K562 (cell line): ENCODE measurements around the gene ZNF280D. TPM values are rescaled to one million over a fixed set of nuclear protein-coding genes. Genes with fewer than 3 reads are reported as not detected.

Experiments used
- BCL6 ChIP-seq: fragments of 250-450 bp; sonication (Bioruptor Pico); IDR thresholded peaks from 2 replicates; pipeline ENCODE4 v1.4.0; 2020
- ELF2 ChIP-seq: fragments of 250-450 bp; sonication (Bioruptor Pico); IDR thresholded peaks from 2 replicates; pipeline ENCODE4 v1.5.0; 2021; ENCODE audit warnings: mild to moderate bottlenecking
- HDAC8 ChIP-seq: fragments of 450-650 bp; IDR thresholded peaks from 2 replicates; pipeline ENCODE4 v1.6.1; 2016; ENCODE audit warnings: mild to moderate bottlenecking, missing genetic modification characterization, moderate library complexity, missing compliant biosample characterization
- HEY1 ChIP-seq: fragments of 250-450 bp; sonication (Bioruptor Pico); IDR thresholded peaks from 2 replicates; pipeline ENCODE4 v1.5.0; 2020; ENCODE audit warnings: mild to moderate bottlenecking, moderate library complexity, borderline replicate concordance
- KDM1A ChIP-seq, 2 experiments: fragments of 450-650 bp; IDR thresholded peaks; 2 replicates each; pipeline ENCODE4 v1.6.1; 2016; ENCODE audit warnings: mild to moderate bottlenecking in 2 of 2
- NCOA4 ChIP-seq: fragments of 450-650 bp; IDR thresholded peaks from 2 replicates; pipeline ENCODE4 v1.6.1; 2018; ENCODE audit warnings: mild to moderate bottlenecking; ENCODE audit not compliant: partially characterized antibody
- NELFE ChIP-seq: IDR thresholded peaks from 2 replicates; pipeline ENCODE4 v1.6.1; 2011; ENCODE audit warnings: mild to moderate bottlenecking; ENCODE audit not compliant: insufficient read depth, insufficient read length
- NR1H2 ChIP-seq: sonication (generic); formaldehyde crosslinking; IDR thresholded peaks from 2 replicates; pipeline ENCODE4 v1.4.0; 2020; ENCODE audit warnings: mild to moderate bottlenecking, missing genetic modification reagents
- POLR2G ChIP-seq: fragments of 200-400 bp; formaldehyde crosslinking; IDR thresholded peaks from 2 replicates; pipeline ENCODE4 v1.6.1; 2017; ENCODE audit warnings: low read depth, mild to moderate bottlenecking, antibody characterized with exemption, low read length, moderate library complexity
- PTBP1 ChIP-seq: fragments of 200-400 bp; formaldehyde crosslinking; IDR thresholded peaks from 2 replicates; pipeline ENCODE4 v1.6.1; 2017; ENCODE audit warnings: low read depth, low read length
- RAD51 ChIP-seq: fragments of 450-650 bp; IDR thresholded peaks from 2 replicates; pipeline ENCODE4 v1.7.1; 2016; ENCODE audit warnings: low read depth, mild to moderate bottlenecking, borderline replicate concordance
- SNIP1 ChIP-seq: fragments of 450-650 bp; IDR thresholded peaks from 2 replicates; pipeline ENCODE4 v1.7.1; 2017; ENCODE audit warnings: low read depth, mild to moderate bottlenecking
- SPI1 ChIP-seq: IDR thresholded peaks from 2 replicates; pipeline ENCODE4 v1.6.1; 2011; ENCODE audit warnings: low read depth, low read length, control low read depth, borderline replicate concordance
- ZC3H4 ChIP-seq: sonication (generic); formaldehyde crosslinking; IDR thresholded peaks from 2 replicates; pipeline ENCODE4 v1.9.0; 2021; ENCODE audit warnings: missing genetic modification reagents, borderline replicate concordance
- ZFPM2 ChIP-seq: fragments of 250-450 bp; sonication (Bioruptor Pico); IDR thresholded peaks from 2 replicates; pipeline ENCODE4 v1.5.1; 2022; ENCODE audit warnings: mild to moderate bottlenecking
- ZNF212 ChIP-seq: fragments of 450-650 bp; formaldehyde crosslinking; IDR thresholded peaks from 2 replicates; pipeline ENCODE4 v1.4.0; 2020; ENCODE audit warnings: mild to moderate bottlenecking
- ZNF23 ChIP-seq: fragments of 250-450 bp; sonication (Bioruptor Pico); IDR thresholded peaks from 2 replicates; pipeline ENCODE4 v1.4.0; 2020; ENCODE audit warnings: mild to moderate bottlenecking
- ZNF253 ChIP-seq: fragments of 250-450 bp; sonication (Bioruptor Pico); conservative IDR thresholded peaks from 2 replicates; pipeline ENCODE4 v1.6.1; 2021; ENCODE audit warnings: mild to moderate bottlenecking
- ZNF263 ChIP-seq: sonication (generic); formaldehyde crosslinking; IDR thresholded peaks from 2 replicates; pipeline ENCODE4 v1.8.0; 2022; ENCODE audit warnings: mild to moderate bottlenecking, missing genetic modification reagents, borderline replicate concordance
- ZNF75A ChIP-seq: fragments of 450-650 bp; formaldehyde crosslinking; IDR thresholded peaks from 2 replicates; pipeline ENCODE4 v1.4.0; 2020; ENCODE audit warnings: mild to moderate bottlenecking
- ZNF77 ChIP-seq: fragments of 250-450 bp; sonication (Bioruptor Pico); IDR thresholded peaks from 2 replicates; pipeline ENCODE4 v1.5.0; 2020
- ZNF79 ChIP-seq: fragments of 250-450 bp; sonication (Bioruptor Pico); IDR thresholded peaks from 2 replicates; pipeline ENCODE4 v1.4.0; 2020; ENCODE audit warnings: low read depth, mild to moderate bottlenecking, moderate library complexity
- polyA plus RNA-seq, 8 experiments: library from polyadenylated mRNA; depleted of rRNA in 4 of 8; stranded (reverse) in 5 of 8; unstranded in 3 of 8; fragments of >200 nt; fragmentation: Nextera tagmentation in 2 of 8; fragmentation: Illumina TruSeq in 1 of 8; extraction: Ambion mirVana in 2 of 8; extraction: Trizol in 1 of 8; gene quantifications; 2 replicates each; pipeline versions ENCODE4 v1.2.1 to v1.2.3, GENCODE V29; 2011 to 2014; ENCODE audit warnings: inconsistent platforms in 1 of 8, missing spikeins in 1 of 8
- total RNA-seq, 7 experiments: library from RNA; depleted of rRNA in 6 of 7; stranded (reverse); fragments of >200 nt in 6 of 7; fragmentation: Illumina TruSeq in 2 of 7; extraction: Trizol in 2 of 7; gene quantifications; 2 replicates each; pipeline versions ENCODE4 v1.2.1 to v1.2.3, GENCODE V29; 2011 to 2021; ENCODE audit warnings: low replicate concordance in 1 of 7
- TF ChIP-seq, protein P1 (sequence below): fragments of 200-400 bp; formaldehyde crosslinking; IDR thresholded peaks from 2 replicates; pipeline ENCODE4 v1.6.1; 2017; ENCODE audit warnings: mild to moderate bottlenecking, low read depth, low read length, moderate library complexity
- TF ChIP-seq, protein P2 (sequence below): IDR thresholded peaks from 2 replicates; pipeline ENCODE4 v1.6.1; 2016; ENCODE audit warnings: missing genetic modification characterization, missing compliant biosample characterization
- TF ChIP-seq, protein P3 (sequence below): sonication (generic); formaldehyde crosslinking; IDR thresholded peaks from 2 replicates; pipeline ENCODE4 v1.8.1; 2023; ENCODE audit warnings: mild to moderate bottlenecking, missing genetic modification reagents
- TF ChIP-seq, protein P4 (sequence below): fragments of 250-450 bp; sonication (Bioruptor Pico); IDR thresholded peaks from 2 replicates; pipeline ENCODE4 v1.6.1; 2021; ENCODE audit warnings: mild to moderate bottlenecking

Gene ZNF280D
- total and polyA plus RNA-seq, 9 of the 15 experiments (the other 6 are each of a cell fraction or from before 2014, with no cell fraction given), result 8.3 to 21.8 (median 18.4) TPM

DNA sequence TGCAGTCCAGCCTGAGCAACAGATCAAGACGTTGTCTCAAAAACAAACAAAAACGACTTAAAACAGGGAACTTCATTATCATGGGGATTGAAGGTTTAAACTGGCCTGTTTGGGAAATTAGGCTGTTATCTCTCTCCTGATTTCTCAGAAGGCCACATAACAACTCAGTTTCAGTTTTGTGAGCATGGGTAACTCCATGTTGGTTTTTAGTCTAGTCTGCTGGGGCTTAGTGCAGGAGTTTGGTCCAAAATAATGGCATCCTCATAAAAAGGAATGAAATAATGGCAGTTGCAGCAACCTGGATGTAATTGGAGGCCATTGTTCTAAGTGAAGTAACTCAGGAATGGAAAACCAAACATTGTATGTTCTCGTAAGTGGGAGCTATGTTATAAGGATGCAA lies 2.3 kb upstream of the ZNF280D start (continued):
- TF ChIP-seq SNIP1 (no peak), NCOA4 (no peak), ZNF253 (no peak), ZNF75A (peak; percentile 87), KDM1A (IDR thresholded peaks at IDR 0.05) (no peak), SPI1 (no peak), ZC3H4 (CRISPR knock-in tag) (no peak), HEY1 (CRISPR knock-in tag) (0 out of 2 replicates have a peak, but pooled peaks have one; percentile 38), ZFPM2 (CRISPR knock-in tag) (peak; percentile 83; the same call in 1 of the 2 replicates), ZNF79 (CRISPR knock-in tag) (peak; percentile 93), NELFE (no peak), ZNF212 (CRISPR knock-in tag) (peak; percentile 92), HDAC8 (tag) (peak; percentile 88), RAD51 (no peak), POLR2G (no peak), ELF2 (CRISPR knock-in tag) (peak; percentile 85), PTBP1 (no peak), ZNF23 (CRISPR knock-in tag) (peak; percentile 77; the same call in 1 of the 2 replicates), NR1H2 (CRISPR knock-in tag) (no peak), ZNF77 (CRISPR knock-in tag) (no peak), ZNF263 (CRISPR knock-in tag) (no peak), BCL6 (CRISPR knock-in tag) (peak; percentile 89)
- TF ChIP-seq, protein P1, sequence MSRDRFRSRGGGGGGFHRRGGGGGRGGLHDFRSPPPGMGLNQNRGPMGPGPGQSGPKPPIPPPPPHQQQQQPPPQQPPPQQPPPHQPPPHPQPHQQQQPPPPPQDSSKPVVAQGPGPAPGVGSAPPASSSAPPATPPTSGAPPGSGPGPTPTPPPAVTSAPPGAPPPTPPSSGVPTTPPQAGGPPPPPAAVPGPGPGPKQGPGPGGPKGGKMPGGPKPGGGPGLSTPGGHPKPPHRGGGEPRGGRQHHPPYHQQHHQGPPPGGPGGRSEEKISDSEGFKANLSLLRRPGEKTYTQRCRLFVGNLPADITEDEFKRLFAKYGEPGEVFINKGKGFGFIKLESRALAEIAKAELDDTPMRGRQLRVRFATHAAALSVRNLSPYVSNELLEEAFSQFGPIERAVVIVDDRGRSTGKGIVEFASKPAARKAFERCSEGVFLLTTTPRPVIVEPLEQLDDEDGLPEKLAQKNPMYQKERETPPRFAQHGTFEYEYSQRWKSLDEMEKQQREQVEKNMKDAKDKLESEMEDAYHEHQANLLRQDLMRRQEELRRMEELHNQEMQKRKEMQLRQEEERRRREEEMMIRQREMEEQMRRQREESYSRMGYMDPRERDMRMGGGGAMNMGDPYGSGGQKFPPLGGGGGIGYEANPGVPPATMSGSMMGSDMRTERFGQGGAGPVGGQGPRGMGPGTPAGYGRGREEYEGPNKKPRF, result no peak
- TF ChIP-seq, protein P2, sequence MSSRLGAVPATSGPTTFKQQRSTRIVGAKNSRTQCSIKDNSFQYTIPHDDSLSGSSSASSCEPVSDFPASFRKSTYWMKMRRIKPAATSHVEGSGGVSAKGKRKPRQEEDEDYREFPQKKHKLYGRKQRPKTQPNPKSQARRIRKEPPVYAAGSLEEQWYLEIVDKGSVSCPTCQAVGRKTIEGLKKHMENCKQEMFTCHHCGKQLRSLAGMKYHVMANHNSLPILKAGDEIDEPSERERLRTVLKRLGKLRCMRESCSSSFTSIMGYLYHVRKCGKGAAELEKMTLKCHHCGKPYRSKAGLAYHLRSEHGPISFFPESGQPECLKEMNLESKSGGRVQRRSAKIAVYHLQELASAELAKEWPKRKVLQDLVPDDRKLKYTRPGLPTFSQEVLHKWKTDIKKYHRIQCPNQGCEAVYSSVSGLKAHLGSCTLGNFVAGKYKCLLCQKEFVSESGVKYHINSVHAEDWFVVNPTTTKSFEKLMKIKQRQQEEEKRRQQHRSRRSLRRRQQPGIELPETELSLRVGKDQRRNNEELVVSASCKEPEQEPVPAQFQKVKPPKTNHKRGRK (tag), result no peak
- TF ChIP-seq, protein P3, sequence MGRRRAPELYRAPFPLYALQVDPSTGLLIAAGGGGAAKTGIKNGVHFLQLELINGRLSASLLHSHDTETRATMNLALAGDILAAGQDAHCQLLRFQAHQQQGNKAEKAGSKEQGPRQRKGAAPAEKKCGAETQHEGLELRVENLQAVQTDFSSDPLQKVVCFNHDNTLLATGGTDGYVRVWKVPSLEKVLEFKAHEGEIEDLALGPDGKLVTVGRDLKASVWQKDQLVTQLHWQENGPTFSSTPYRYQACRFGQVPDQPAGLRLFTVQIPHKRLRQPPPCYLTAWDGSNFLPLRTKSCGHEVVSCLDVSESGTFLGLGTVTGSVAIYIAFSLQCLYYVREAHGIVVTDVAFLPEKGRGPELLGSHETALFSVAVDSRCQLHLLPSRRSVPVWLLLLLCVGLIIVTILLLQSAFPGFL, result no peak
- TF ChIP-seq, protein P4, sequence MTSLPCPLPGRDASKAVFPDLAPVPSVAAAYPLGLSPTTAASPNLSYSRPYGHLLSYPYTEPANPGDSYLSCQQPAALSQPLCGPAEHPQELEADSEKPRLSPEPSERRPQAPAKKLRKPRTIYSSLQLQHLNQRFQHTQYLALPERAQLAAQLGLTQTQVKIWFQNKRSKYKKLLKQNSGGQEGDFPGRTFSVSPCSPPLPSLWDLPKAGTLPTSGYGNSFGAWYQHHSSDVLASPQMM (CRISPR knock-in tag), result no peak
